Neural progenitor cell (in vitro differentiated cells): Measurements from ENCODE around the gene TBL1X. TPM values are rescaled to one million over a fixed set of nuclear protein-coding genes. Genes with fewer than 3 reads are reported as not detected.

ENCODE experiments used
- DNase-seq: peaks from one replicate; pipeline ENCODE4 v3.0.0-alpha.2; 2016; ENCODE audit warnings: low spot score
- H2AFZ ChIP-seq: fragments of 200-600 bp; sonication (generic); replicated peaks from 2 replicates; pipeline ENCODE4 v1.6.1; 2016; ENCODE audit warnings: antibody characterized with exemption
- H3F3A ChIP-seq: fragments of 200-600 bp; sonication (generic); 2 replicates; pipeline ENCODE4 v1.6.1; 2016; ENCODE audit warnings: antibody characterized with exemption, low read depth
- H3K27ac ChIP-seq: fragments of 200-600 bp; sonication (generic); 2 replicates; pipeline ENCODE4 v1.5.1; 2016; ENCODE audit warnings: mild to moderate bottlenecking
- H3K27me3 ChIP-seq: fragments of 200-600 bp; sonication (generic); 2 replicates; pipeline ENCODE4 v1.6.1; 2016; ENCODE audit warnings: mild to moderate bottlenecking, moderate library complexity
- H3K36me3 ChIP-seq: fragments of 200-600 bp; sonication (generic); 2 replicates; pipeline ENCODE4 v1.5.1; 2016
- H3K4me1 ChIP-seq: fragments of 200-600 bp; sonication (generic); 2 replicates; pipeline ENCODE4 v1.6.1; 2016; ENCODE audit warnings: mixed run types
- H3K4me2 ChIP-seq: fragments of 200-600 bp; sonication (generic); 2 replicates; pipeline ENCODE4 v1.6.1; 2016
- H3K4me3 ChIP-seq: fragments of 200-600 bp; sonication (generic); 2 replicates; pipeline ENCODE4 v1.5.1; 2016
- H3K79me2 ChIP-seq: fragments of 200-600 bp; sonication (generic); 2 replicates; pipeline ENCODE4 v1.6.1; 2016; ENCODE audit warnings: low read depth
- H3K9ac ChIP-seq: fragments of 200-600 bp; sonication (generic); 2 replicates; pipeline ENCODE4 v1.6.1; 2016
- H3K9me3 ChIP-seq: fragments of 200-600 bp; sonication (generic); 2 replicates; pipeline ENCODE4 v1.5.1; 2016; ENCODE audit warnings: low read depth
- H4K20me1 ChIP-seq: fragments of 200-600 bp; sonication (generic); 2 replicates; pipeline ENCODE4 v1.6.1; 2016; ENCODE audit warnings: low read depth
- H3K27ac Mint-ChIP-seq: 3 replicates; pipeline ENCODE4 v1.8.0; 2021; ENCODE audit warnings: mixed read lengths
- H3K27me3 Mint-ChIP-seq: 2 replicates; pipeline ENCODE4 v1.8.0; 2022; ENCODE audit warnings: low read depth, mild to moderate bottlenecking, inconsistent platforms, moderate library complexity, mixed read lengths; ENCODE audit not compliant: insufficient read depth
- H3K36me3 Mint-ChIP-seq: 3 replicates; pipeline ENCODE4 v1.8.0; 2021; ENCODE audit warnings: mixed read lengths
- H3K4me1 Mint-ChIP-seq: 3 replicates; pipeline ENCODE4 v1.8.0; 2021; ENCODE audit warnings: mixed read lengths
- H3K4me3 Mint-ChIP-seq: 3 replicates; pipeline ENCODE4 v1.8.0; 2021; ENCODE audit warnings: mild to moderate bottlenecking, moderate library complexity, mixed read lengths
- H3K9me3 Mint-ChIP-seq: 3 replicates; pipeline ENCODE4 v1.8.0; 2020; ENCODE audit warnings: mixed read lengths
- CTCF ChIP-seq: fragments of 200-600 bp; sonication (generic); IDR thresholded peaks from 2 replicates; pipeline ENCODE4 v1.5.1; 2017; ENCODE audit warnings: antibody characterized with exemption, mild to moderate bottlenecking
- EZH2 ChIP-seq: fragments of 200-600 bp; sonication (generic); IDR thresholded peaks from 2 replicates; pipeline ENCODE4 v1.6.1; 2017; ENCODE audit warnings: antibody characterized with exemption, mild to moderate bottlenecking, moderate library complexity
- EZH2phosphoT487 ChIP-seq: fragments of 200-600 bp; sonication (generic); IDR thresholded peaks from 2 replicates; pipeline ENCODE4 v1.6.1; 2017; ENCODE audit warnings: antibody characterized with exemption
- total RNA-seq: library from RNA; depleted of rRNA; stranded (reverse); fragments of >200 nt; gene quantifications from 2 replicates; pipeline ENCODE4 v1.2.3, GENCODE V29; 2015; ENCODE audit warnings: low replicate concordance

TBL1X gene
- total RNA-seq, 1 donor from 2014 or later: 35.7 TPM

GRCh38 chrX:9494771-9495170 is 29.9 kb downstream of the TBL1X start:
- H3K27ac Mint-ChIP-seq: no peak overlapping the region
- H3K4me3 ChIP-seq: no peak overlapping the region
- no peaks in the 10 kb centered on the region for H3K27me3 ChIP-seq
- no peak overlapping the region for H2AFZ ChIP-seq
- DNase-seq: no peak
- TF ChIP-seq EZH2phosphoT487 (no peak), CTCF (no peak), EZH2 (no peak)
- H3K4me3 Mint-ChIP-seq: no peak overlapping the region
- no peak overlapping the region for H3K27ac ChIP-seq
- H3F3A ChIP-seq: no peaks in the 10 kb centered on the region
- H3K4me1 Mint-ChIP-seq: peaks cover 14% of the 10 kb centered on the region
- H3K9ac ChIP-seq: no peak overlapping the region
- H4K20me1 ChIP-seq: peaks cover 46% of the 10 kb centered on the region
- no peaks in the 10 kb centered on the region for H3K27me3 Mint-ChIP-seq
- H3K4me2 ChIP-seq: no peak overlapping the region
- H3K9me3 Mint-ChIP-seq: peaks cover 45% of the 10 kb centered on the region
- no peaks in the 10 kb centered on the region for H3K4me1 ChIP-seq
- H3K9me3 ChIP-seq: no peaks in the 10 kb centered on the region
- peaks cover 32% of the 10 kb centered on the region for H3K36me3 Mint-ChIP-seq
- H3K79me2 ChIP-seq: peaks cover 91% of the 10 kb centered on the region
- no peaks in the 10 kb centered on the region for H3K36me3 ChIP-seq

GRCh38 chrX:9495496-9495895 is 30.6 kb downstream of the TBL1X start:
- no peak overlapping the region for H3K4me3 ChIP-seq
- peaks cover 45% of the 10 kb centered on the region for H3K9me3 Mint-ChIP-seq
- H3K36me3 ChIP-seq: no peaks in the 10 kb centered on the region
- DNase-seq: no peak
- H3K27me3 Mint-ChIP-seq: no peaks in the 10 kb centered on the region
- H3K9ac ChIP-seq: no peak overlapping the region
- no peak overlapping the region for H3K27ac ChIP-seq
- H2AFZ ChIP-seq: no peak overlapping the region
- peaks cover 30% of the 10 kb centered on the region for H3K36me3 Mint-ChIP-seq
- no peak overlapping the region for H3K4me2 ChIP-seq
- H3F3A ChIP-seq: no peaks in the 10 kb centered on the region
- no peaks in the 10 kb centered on the region for H3K27me3 ChIP-seq
- H3K4me1 Mint-ChIP-seq: peaks cover 14% of the 10 kb centered on the region
- H4K20me1 ChIP-seq: peaks cover 40% of the 10 kb centered on the region
- no peak overlapping the region for H3K27ac Mint-ChIP-seq
- H3K9me3 ChIP-seq: no peaks in the 10 kb centered on the region
- peaks cover 87% of the 10 kb centered on the region for H3K79me2 ChIP-seq
- no peak overlapping the region for H3K4me3 Mint-ChIP-seq
- TF ChIP-seq EZH2: no peak
- TF ChIP-seq CTCF: no peak
- no peak for TF ChIP-seq EZH2phosphoT487
- no peaks in the 10 kb centered on the region for H3K4me1 ChIP-seq

- no peaks in the 10 kb centered on the region for H3K36me3 ChIP-seq
- no peaks in the 10 kb centered on the region for H3F3A ChIP-seq
- peaks cover 63% of the 10 kb centered on the region for H3K79me2 ChIP-seq
- H4K20me1 ChIP-seq: peaks cover 27% of the 10 kb centered on the region
- H3K4me3 Mint-ChIP-seq: no peak overlapping the region
- no peak for TF ChIP-seq CTCF
- H3K27ac ChIP-seq: no peak overlapping the region
- peaks cover 33% of the 10 kb centered on the region for H3K9me3 Mint-ChIP-seq
- peaks cover 43% of the 10 kb centered on the region for H3K36me3 Mint-ChIP-seq
- no peaks in the 10 kb centered on the region for H3K27me3 Mint-ChIP-seq
- peak overlapping the region; percentile 57 for H3K27ac Mint-ChIP-seq
- H3K4me3 ChIP-seq: no peak overlapping the region
- H3K4me1 Mint-ChIP-seq: peaks cover 11% of the 10 kb centered on the region
- no peak overlapping the region for H3K9ac ChIP-seq
- H2AFZ ChIP-seq: no peak overlapping the region
- no peak overlapping the region for H3K4me2 ChIP-seq
- no peaks in the 10 kb centered on the region for H3K9me3 ChIP-seq
- no peaks in the 10 kb centered on the region for H3K27me3 ChIP-seq
- no peak for DNase-seq
- no peaks in the 10 kb centered on the region for H3K4me1 ChIP-seq
Observed at GRCh38 chrX:9498236-9498635, 33.4 kb downstream of the TBL1X start.

- H3K27me3 Mint-ChIP-seq: no peaks in the 10 kb centered on the region
- H3K4me2 ChIP-seq: no peak overlapping the region
- no peak overlapping the region for H3K27ac ChIP-seq
- H3F3A ChIP-seq: no peaks in the 10 kb centered on the region
- no peaks in the 10 kb centered on the region for H3K4me1 ChIP-seq
- peaks cover 33% of the 10 kb centered on the region for H3K9me3 Mint-ChIP-seq
- no peak for TF ChIP-seq EZH2phosphoT487
- TF ChIP-seq CTCF: no peak
- TF ChIP-seq EZH2: no peak
- H3K36me3 Mint-ChIP-seq: peaks cover 51% of the 10 kb centered on the region
- no peak overlapping the region for H3K4me3 ChIP-seq
- H3K79me2 ChIP-seq: peaks cover 40% of the 10 kb centered on the region
- no peak overlapping the region for H2AFZ ChIP-seq
- no peaks in the 10 kb centered on the region for H3K27me3 ChIP-seq
- H3K4me1 Mint-ChIP-seq: peaks cover 11% of the 10 kb centered on the region
- DNase-seq: no peak
- H3K4me3 Mint-ChIP-seq: no peak overlapping the region
- no peaks in the 10 kb centered on the region for H3K9me3 ChIP-seq
- H3K9ac ChIP-seq: no peak overlapping the region
- peaks cover 16% of the 10 kb centered on the region for H4K20me1 ChIP-seq
- H3K36me3 ChIP-seq: no peaks in the 10 kb centered on the region
- no peak overlapping the region for H3K27ac Mint-ChIP-seq
Observed at GRCh38 chrX:9500584-9500983, 35.7 kb downstream of the TBL1X start.
